Lower leg skin (tissue), 3 donors: ENCODE data around the gene H6PD.

Experiments used
- POLR2A ChIP-seq, 2 donors: fragments of 450-650 bp; IDR thresholded peaks; one replicate each; pipeline ENCODE4 v1.6.1; 2016 to 2017; ENCODE audit warnings: antibody characterized with exemption in 2 of 2, mild to moderate bottlenecking in 1 of 2, moderate library complexity in 1 of 2
- TF ChIP-seq, protein P1 (sequence below), 3 donors: fragments of 450-650 bp; IDR thresholded peaks; one replicate each; pipeline ENCODE4 v1.5.1; 2016; ENCODE audit warnings: antibody characterized with exemption in 3 of 3, mild to moderate bottlenecking in 3 of 3, moderate library complexity in 2 of 3

DNA sequence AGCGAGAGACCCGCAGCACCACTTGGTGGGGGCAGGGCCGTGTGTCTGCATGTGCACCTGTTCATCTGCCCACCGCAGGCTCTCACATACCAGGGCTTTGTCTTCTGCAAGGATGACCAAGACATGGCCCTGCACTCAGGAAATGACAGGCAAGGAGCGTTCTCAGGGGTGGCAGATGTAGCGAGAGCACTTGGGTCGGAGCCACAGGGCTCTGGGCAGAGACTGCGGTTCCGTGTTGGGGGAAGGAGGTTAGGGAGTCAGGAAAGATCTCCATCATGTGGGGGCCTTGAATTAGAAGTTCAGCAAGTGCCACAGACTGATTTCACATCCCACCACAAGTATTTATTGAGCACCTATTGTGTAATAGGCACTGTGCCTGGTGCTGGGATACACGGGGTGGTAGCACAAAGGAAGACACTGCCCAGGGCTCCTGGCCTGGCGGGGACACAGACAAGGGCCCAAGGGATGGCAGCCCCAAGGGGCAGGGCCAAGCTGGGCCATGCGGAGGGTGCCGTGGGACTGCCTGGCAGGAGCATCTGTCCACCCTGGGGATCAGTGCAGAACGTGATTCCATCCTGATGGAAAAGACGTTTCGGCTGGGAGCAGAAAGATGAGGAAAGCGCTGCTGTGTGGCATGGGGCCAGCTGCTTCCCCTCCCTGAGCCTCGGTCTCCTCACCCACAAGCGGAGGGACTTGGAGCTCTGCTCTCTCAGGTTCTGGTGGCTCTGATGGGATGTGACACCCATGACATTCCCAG lies 46.7 kb downstream of the H6PD start:
- TF ChIP-seq, protein P1, sequence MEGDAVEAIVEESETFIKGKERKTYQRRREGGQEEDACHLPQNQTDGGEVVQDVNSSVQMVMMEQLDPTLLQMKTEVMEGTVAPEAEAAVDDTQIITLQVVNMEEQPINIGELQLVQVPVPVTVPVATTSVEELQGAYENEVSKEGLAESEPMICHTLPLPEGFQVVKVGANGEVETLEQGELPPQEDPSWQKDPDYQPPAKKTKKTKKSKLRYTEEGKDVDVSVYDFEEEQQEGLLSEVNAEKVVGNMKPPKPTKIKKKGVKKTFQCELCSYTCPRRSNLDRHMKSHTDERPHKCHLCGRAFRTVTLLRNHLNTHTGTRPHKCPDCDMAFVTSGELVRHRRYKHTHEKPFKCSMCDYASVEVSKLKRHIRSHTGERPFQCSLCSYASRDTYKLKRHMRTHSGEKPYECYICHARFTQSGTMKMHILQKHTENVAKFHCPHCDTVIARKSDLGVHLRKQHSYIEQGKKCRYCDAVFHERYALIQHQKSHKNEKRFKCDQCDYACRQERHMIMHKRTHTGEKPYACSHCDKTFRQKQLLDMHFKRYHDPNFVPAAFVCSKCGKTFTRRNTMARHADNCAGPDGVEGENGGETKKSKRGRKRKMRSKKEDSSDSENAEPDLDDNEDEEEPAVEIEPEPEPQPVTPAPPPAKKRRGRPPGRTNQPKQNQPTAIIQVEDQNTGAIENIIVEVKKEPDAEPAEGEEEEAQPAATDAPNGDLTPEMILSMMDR (IDR thresholded peaks at IDR 0.05) = no peak
- no peak for TF ChIP-seq POLR2A (IDR thresholded peaks at IDR 0.05)
